Measurements from ENCODE around the gene C17orf50.

- no peak for TF ChIP-seq CTCF (IDR thresholded peaks at IDR 0.05 in 4 of 5, conservative IDR thresholded peaks at IDR 0.05 in 1 of 5)
- no peak for TF ChIP-seq POLR2A (IDR thresholded peaks at IDR 0.05)
These were observed 28.5 kb upstream of the C17orf50 start for GRCh38 chr17:35731917-35732805.
